Activated naive CD4-positive, alpha-beta T cell treated with anti-CD3 and anti-CD28 coated beads, Interleukin-2, amount 50 U/mL, for 16 hours (primary cell): ENCODE results near the gene SGCB.

Experiments
- DNase-seq: peaks from one replicate; pipeline ENCODE4 v3.0.0-alpha.2; 2020

SGCB gene

DNA sequence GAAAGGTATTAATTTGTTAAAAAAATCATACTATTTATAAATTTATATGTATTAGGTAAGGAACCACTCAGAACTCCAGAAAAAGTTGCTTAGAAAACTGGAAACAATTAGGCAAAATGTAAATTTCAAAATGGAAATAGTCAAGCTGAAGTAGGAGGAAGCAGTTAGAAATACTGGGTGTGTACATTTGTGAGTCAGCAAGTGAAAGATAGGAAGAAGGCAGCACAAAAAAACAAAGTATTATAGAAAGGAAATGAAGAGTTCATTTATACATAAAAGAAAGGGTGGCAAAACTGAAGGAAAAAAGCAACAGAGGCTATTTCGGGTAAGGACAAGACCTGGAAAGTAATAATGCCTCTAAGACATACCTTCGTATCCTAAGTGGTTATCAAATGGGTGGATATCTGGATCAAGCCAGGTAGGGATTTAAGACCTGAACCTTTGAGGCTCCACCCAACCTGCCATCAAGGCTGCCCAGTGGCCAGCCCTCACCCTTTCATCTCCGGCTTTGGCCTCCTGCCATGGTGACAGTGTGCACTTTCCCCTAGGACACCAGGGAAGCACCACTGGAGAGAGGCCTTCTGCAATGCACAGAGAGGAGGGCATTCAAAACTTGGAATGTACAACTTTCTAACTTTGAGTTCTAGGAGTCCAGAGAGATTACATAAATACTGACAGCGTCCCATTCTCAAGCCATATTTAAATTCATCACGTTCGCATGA, 18.0 kb downstream of the SGCB start, which contains the start of gene LRRC66:
LRRC66 (minus strand) TSS at position 428 of the 722 bp plus-strand sequence. CDS start 2,750 bp downstream, outside the sequence.
- DNase-seq, result no peak

DNA sequence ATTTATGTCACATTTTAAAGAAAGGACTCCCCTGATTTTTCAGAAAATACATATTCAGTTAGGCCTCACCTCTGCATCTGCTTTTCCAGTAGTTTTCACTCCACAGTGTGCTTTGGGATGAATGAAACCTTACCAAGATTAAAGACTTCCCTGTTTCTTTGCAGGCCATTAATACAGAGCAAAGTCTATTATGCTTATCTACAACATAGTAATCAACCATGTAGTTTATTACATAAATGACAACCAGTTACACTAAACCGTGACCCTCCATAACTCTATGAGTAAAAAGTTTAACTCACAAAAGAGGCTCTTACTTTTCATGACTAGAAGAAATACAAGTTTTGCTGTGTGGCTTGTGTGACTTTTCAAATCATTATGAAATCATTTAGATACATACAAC, 20.3 kb downstream of the SGCB start:
- no peak for DNase-seq

DNA sequence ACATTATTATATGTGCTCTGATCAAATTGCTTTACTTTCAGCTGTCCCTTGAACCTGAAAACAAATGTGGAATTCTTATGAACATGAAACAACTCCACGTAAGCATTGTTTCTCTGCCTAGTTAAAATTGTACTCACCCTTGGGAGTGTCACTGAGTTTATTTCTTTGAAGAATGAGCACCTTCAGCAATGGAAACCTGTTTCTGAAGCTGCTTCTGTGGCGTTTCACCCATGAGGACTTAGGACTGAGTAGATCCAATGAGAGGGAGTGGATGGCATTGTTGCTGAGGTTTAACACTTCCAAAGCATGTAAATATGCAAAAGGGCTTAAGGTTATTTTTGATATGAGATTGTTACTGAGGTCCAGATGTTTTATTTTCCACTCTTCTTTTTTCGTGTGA, 21.1 kb downstream of the SGCB start:
- DNase-seq, result no peak

DNA sequence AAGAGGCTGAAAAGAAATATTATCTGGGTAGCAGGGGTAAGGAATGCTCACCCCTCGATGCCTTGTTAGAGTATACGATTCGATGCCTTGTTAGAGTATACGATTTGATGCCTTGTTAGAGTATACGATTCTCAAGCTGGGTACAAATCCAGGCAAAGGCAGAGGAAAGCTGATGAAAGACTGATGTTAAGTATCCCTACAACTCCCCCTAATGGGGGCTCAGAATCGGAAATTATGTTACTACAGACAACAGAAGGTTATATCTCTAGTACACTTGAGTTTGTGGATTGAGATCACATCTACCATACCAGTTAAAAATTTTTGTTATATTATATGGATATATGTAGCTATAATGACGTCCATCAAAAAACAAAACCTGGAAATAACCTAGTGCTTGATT, 22.7 kb downstream of the SGCB start:
- no peak for DNase-seq

DNA sequence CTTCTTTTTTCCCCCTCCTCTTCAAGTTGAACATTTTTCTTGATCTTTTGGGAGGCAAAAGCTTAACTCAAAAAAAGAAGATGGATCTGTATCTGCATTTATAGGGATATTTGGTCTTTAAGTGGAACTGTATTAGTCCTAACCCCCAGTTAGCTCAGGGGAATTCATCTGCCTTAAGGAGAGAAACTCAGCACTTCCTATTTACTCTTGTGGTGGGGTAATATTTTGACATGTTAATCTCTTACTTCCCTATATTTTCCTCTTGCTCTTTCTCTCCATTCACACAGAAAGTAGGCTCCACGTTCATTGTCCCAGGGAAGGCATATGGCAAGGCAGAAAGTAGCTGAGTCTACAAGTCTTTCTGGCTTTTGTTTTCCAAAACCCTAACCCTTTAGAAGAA, 23.2 kb downstream of the SGCB start:
- DNase-seq, result no peak

DNA sequence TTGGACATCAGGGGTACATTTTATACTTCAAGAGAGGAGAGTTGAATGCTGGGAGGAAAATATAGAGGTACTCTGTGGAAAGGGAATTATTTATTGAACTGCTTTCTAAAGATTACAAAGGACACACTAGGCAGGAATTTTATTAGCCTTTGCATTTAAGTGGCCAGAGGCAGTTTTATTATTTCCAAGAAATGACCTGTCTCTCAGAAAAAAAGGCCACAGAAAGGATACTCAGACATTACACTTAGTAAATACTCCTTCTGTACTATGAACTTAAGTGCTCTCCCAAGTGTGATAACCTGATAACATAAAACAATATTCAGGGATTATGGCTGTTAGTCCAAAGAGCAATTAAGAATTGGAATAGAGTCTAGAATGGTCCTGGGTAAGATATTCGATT, 25.4 kb downstream of the SGCB start:
- DNase-seq, result no peak

DNA sequence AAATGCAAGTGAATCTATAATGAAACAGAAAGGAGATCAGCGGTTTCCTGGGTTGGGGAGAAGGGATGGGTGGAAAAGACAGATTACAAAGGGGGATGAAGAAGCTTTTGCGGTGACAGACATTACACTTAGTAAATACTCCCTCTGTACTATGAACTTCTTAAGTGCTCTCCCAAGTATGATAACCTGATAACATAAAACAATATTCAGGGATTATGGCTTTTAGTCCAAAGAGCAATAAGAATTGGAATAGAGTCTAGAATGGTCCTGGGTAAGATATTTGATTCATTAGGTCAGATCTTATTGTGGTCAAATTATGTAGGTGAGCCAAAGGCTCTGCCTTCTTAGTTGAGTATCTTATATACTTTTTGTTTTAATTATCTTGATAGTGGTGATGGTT, 27.1 kb downstream of the SGCB start:
- no peak for DNase-seq

DNA sequence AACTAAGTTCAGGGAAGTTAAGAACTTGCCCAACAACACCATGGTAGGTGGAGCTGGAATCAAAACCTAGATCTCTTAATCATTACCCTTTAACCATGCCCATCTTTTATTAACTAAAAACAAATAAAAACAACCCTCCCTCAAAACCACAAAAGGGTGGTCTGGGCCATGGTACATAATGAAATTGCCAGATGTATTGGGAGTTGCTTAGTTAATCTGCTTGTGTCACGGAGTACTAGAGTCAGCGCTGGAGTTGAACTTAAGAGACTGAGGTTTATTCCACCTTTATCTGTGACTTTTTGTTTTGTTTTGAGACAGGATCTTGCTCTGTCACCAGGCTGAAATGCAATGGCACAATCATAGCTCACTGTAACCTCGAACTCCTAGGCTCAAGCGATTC, 31.2 kb downstream of the SGCB start:
- DNase-seq, result no peak

DNA sequence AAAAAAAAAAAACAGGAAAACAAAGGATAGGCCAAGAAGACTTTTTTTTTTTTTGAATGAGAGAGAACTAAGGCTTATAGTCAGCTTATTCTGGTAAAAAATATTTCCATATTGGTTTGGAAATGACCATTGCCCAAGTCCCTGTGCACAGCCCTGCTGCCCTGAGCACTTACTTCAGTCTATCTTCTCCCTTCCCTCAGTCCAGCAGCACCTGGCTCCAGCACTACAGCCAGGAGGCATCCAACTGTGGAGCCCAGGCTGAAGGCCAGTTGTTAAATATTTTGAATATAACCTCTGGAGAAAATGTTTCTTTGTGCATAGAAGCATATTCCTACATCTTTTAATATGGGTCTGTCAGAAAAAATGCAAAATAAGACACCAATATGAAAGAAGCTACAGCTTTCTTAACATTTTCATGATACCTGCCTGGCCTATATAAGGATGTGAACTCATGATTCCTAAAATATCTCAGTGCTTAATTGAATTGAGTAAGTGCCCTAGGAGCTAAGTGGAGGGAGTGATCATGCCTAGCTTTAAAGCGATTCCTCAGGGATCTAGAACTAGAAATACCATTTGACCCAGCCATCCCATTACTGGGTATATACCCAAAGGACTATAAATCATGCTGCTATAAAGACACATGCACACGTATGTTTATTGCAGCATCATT, 32.4 kb downstream of the SGCB start:
- no peak for DNase-seq

DNA sequence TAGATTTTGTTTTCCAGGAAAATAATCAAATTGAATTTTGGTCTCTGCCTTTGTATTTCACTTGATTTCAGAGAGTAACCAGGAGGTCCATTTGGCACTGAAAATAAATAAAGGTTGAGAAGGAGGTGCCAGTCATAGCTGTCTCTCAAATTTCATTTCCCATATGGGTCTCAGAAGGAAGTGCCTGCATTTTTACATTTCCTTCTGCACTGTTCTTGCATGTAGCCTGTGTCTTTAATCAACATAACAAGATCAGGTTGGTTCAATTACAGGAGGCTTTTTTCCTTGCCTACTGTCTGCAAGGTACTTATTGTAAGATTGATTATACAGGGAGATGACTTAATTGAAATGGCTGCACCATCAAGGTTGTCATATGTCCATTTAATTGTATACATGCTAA, 33.7 kb downstream of the SGCB start:
- no peak for DNase-seq

DNA sequence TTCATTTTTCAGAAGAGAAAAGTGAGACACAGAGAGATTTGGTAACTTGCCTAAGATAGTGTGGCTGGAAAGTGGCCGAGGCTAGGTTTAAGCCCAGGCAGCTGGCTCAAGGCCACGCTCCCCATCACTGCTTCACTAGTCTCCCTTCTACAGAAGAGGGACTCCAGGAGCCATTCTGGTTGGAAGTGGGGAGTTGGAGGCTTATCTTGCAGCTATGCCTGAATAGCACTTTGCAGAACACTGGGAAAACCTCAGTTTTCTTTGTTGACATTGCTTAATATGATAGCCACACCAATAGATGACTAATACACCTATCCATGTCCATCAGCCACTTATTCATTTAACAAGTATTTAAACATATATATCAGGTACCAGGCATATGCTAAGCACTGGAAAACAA, 36.5 kb downstream of the SGCB start:
- DNase-seq, result no peak

DNA sequence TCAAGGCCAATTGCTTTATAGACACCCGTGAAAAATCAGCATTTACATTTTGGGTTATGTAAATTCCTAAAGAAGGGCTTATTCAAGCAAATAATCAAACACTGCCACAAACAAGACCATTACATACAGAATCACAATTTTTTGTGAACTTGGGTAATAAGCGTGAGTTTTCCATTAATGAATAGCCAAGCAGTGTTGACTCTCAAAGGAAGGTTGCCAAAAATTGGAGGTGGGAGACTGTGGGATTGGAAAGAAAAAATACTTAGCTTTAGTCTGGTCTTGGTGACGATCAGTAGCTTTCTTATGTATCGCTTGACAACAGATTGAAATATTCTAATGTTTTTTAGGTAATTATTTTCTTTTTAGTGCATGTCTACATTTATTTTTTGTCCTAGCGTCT, 38.8 kb downstream of the SGCB start:
- no peak for DNase-seq

DNA sequence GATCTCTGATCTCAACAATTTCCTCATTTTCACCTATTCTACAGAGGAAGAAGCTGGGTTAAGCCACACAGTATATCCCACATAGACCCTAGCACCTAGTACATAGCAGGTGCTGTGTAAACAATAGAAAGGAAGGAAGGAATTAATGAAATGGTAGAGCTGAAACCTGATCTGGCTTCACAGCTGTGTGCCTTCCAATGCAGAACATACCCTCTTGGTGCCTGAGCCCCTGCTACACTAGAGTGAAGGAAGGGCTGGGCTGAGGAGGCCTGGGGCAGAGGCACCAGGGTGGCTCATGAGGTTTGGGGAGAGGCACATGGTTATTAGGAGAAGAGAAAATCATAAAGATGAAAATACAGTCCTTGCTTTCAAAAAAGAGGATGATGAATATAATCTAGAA, 39.3 kb downstream of the SGCB start:
- DNase-seq, result no peak

DNA sequence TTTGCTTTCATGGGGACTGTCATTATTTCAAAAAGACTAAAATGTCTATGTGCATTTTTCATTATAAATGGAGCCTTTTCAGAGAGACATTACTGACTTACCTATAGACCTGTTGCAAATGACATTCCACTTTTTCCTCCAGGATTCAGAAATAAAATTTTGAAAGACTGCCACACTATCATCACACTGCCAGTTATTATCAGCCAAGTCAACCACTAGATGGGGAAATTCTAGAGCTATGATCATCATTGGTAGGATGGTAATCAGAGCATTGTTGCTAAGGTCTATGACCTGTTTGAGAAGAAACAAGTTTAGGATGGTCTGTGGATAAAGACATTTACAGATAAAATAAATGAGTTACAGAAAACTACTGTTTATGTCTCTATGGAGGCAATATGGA, 40.5 kb downstream of the SGCB start:
- DNase-seq, result no peak

DNA sequence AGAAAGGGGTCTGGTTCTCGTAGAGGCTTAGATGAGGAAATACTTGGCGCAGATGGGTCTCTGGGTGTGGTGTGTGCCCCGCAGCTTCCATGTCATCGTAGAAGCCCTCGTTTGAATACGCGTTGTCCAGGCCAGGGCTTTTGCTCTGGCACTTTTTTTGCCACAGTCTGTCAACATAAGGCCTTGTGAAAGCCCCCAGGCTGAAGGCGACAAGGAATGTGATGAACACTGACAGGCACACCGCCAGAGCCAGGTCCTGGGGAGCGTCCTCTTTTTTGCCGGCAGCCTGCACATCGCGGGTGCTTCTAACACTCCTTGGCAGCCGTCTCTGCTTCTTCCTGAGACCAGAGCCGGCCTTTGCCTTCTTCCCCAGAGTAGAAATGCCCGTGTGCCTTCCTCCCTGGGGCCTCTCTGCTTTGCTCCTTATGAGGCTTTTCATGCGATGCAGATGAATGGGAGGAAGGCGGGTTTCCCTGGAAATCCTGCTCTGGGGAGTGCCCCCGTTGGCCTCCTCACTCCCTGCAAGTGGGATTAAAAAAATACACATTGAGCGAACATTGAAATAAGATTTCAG, 42.4 kb downstream of the SGCB start:
- no peak for DNase-seq
